CD4-positive, alpha-beta memory T cell (primary cell): ENCODE data around the gene ETV6. TPM values are rescaled to one million over a fixed set of nuclear protein-coding genes. Genes with fewer than 3 reads are reported as not detected.

Source experiments
- CTCF ChIA-PET: fragments of 350-600 bp; sonication (Branson Sonifier 250); formaldehyde crosslinking; loops from one replicate; lab custom pipeline; 2021; ENCODE audit warnings: inconsistent platforms; ENCODE audit not compliant: partially characterized antibody; lab: Charles Lee
- POLR2A ChIA-PET: fragments of 350-600 bp; sonication (Branson Sonifier 250); formaldehyde crosslinking; loops from one replicate; lab custom pipeline; 2021; ENCODE audit not compliant: partially characterized antibody; lab: Charles Lee
- DNase-seq, 5 donors: peaks; one replicate each; pipeline versions ENCODE4 v3.0.0 to v3.0.0-alpha.2; 2020 to 2022; ENCODE audit warnings: mixed read lengths in 1 of 5
- H3K27ac ChIP-seq: one replicate; pipeline ENCODE4 v1.7.0; 2013; ENCODE audit warnings: low read depth, low read length
- H3K27me3 ChIP-seq: 2 replicates; pipeline ENCODE4 v1.7.0; 2013; ENCODE audit warnings: mild to moderate bottlenecking, low read length, moderate library complexity; ENCODE audit not compliant: insufficient read depth
- H3K36me3 ChIP-seq: 2 replicates; pipeline ENCODE4 v1.7.0; 2013; ENCODE audit warnings: mild to moderate bottlenecking, low read length, moderate library complexity; ENCODE audit not compliant: insufficient read depth
- H3K4me1 ChIP-seq: 2 replicates; pipeline ENCODE4 v1.7.0; 2013; ENCODE audit warnings: mild to moderate bottlenecking, low read length, moderate library complexity; ENCODE audit not compliant: insufficient read depth
- H3K4me3 ChIP-seq, 2 donors: one replicate each; pipeline ENCODE4 v1.7.0; 2013; ENCODE audit warnings: low read length in 2 of 2, mild to moderate bottlenecking in 1 of 2
- H3K9me3 ChIP-seq, 2 donors: one replicate each; pipeline ENCODE4 v1.7.0; 2013; ENCODE audit warnings: low read length in 2 of 2, control low read depth in 1 of 2; ENCODE audit not compliant: control insufficient read depth in 1 of 2
- H3K27ac Mint-ChIP-seq, 7 donors: one replicate each; pipeline ENCODE4 v1.8.0; 2020 to 2021; ENCODE audit warnings: mixed read lengths in 7 of 7, mild to moderate bottlenecking in 6 of 7, inconsistent platforms in 3 of 7, moderate library complexity in 3 of 7
- H3K27me3 Mint-ChIP-seq, 2 donors: one replicate each; pipeline ENCODE4 v1.8.0; 2020 to 2021; ENCODE audit warnings: mixed read lengths in 2 of 2
- H3K36me3 Mint-ChIP-seq, 2 donors: one replicate each; pipeline ENCODE4 v1.8.0; 2020 to 2021; ENCODE audit warnings: mixed read lengths in 2 of 2, inconsistent platforms in 1 of 2, mild to moderate bottlenecking in 1 of 2
- H3K4me1 Mint-ChIP-seq, 4 donors: one replicate each; pipeline ENCODE4 v1.8.0; 2020 to 2021; ENCODE audit warnings: mixed read lengths in 4 of 4, mild to moderate bottlenecking in 1 of 4
- H3K4me3 Mint-ChIP-seq, 8 donors: one replicate each; pipeline ENCODE4 v1.8.0; 2020 to 2021; ENCODE audit warnings: mixed read lengths in 8 of 8, mild to moderate bottlenecking in 7 of 8, moderate library complexity in 6 of 8, inconsistent platforms in 3 of 8
- H3K9me3 Mint-ChIP-seq, 8 donors: one replicate each; pipeline ENCODE4 v1.8.0; 2020 to 2021; ENCODE audit warnings: mixed read lengths in 8 of 8, mild to moderate bottlenecking in 5 of 8, inconsistent platforms in 3 of 8, moderate library complexity in 1 of 8
- intact Hi-C: fragments of 100-400 bp; cut with micrococcal nuclease; formaldehyde crosslinking; loops from one replicate; pipeline ENCODE4 v1.15.1; 2023
- polyA plus RNA-seq, 2 donors: library from polyadenylated mRNA; unstranded; fragments of 300-500 nt; fragmentation: Illumina TruSeq; gene quantifications; one replicate each; pipeline ENCODE4 v1.2.3, GENCODE V29; 2021
- total RNA-seq, 2 experiments: library from RNA; stranded (reverse); gene quantifications; one replicate each; pipeline ENCODE4 v1.2.3, GENCODE V29; 2021

The ETV6 gene
- total and polyA plus RNA-seq, 4 experiments from 2014 or later = 3.3 to 43.9 (median 25.7) TPM

GRCh38 chr12:11651785-11652184 is 2.3 kb downstream of the ETV6 start:
- peaks cover 58% of the 10 kb centered on the region for H3K4me1 ChIP-seq
- peak overlapping the region; percentile 95 to 99 (median 96) for H3K4me3 Mint-ChIP-seq
- H3K27me3 ChIP-seq = no peaks in the 10 kb centered on the region
- no peaks in the 10 kb centered on the region for H3K36me3 ChIP-seq
- POLR2A ChIA-PET = interaction anchor here (1.0 to 2.5 kb wide), 2 partner anchors 12 to 358 kb away, joined by 3 to 12 read pairs; no protein-coding TSS in a partner anchor
- peaks cover 0 to 3% (median 0%) of the 10 kb centered on the region in 8 donors for H3K9me3 Mint-ChIP-seq
- H3K4me1 Mint-ChIP-seq = peaks cover 36 to 74% (median 46%) of the 10 kb centered on the region in 4 donors
- H3K4me3 ChIP-seq = peak overlapping the region; percentile 27 to 86
- intact Hi-C loops = loop anchor here (2.0 to 5.0 kb wide), 5 partner anchors 69 to 706 kb away; partner anchors contain the start of gene BORCS5
- peak overlapping the region; percentile 79 for H3K27ac ChIP-seq
- CTCF ChIA-PET = no interaction called here
- no peak for DNase-seq
- H3K36me3 Mint-ChIP-seq = peaks cover 0 to 21% of the 10 kb centered on the region in 2 donors
- no peaks in the 10 kb centered on the region for H3K27me3 Mint-ChIP-seq
- peak overlapping the region; percentile 85 to 98 (median 96) for H3K27ac Mint-ChIP-seq
- no peaks in the 10 kb centered on the region for H3K9me3 ChIP-seq

DNA sequence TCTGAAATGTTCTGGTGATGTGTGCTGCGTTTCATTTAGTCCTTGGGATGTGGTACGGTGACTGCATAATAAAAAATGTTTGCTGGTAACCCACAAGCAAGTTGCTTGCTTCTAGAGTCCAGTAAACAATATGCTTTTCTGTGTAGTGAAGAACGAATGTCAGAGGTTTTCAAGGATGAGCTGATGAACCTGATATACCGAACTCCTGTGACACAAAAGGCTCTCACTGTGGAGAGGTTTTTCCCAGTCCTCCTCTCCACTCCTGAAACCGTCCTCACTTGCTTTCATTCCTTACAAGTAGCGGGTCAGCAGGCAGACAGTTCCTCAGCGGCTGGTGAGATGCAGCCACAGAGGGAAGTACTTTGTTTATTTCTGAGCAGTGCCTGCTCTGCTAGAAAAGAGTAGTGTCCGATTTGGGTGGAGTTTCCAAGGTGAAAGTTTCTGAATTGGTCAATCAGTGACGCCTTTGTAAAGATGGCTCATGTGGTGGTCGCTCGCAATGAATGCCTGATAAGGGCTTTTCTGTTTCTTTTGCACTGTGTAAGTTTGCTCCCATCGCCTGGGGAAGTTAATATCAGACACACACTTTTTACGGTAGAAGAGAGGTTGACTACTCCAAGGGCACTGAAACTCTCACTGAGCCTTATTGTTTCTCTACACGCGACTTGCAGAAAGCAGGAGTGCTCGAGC is 3.0 kb downstream of the ETV6 start:
- no peak for DNase-seq
- peak overlapping the region; percentile 95 to 99 (median 96) for H3K4me3 Mint-ChIP-seq
- no peaks in the 10 kb centered on the region for H3K36me3 ChIP-seq
- H3K27me3 Mint-ChIP-seq = no peaks in the 10 kb centered on the region
- peak overlapping the region; percentile 15 to 86 for H3K4me3 ChIP-seq
- CTCF ChIA-PET = no interaction called here
- peaks cover 43 to 81% (median 52%) of the 10 kb centered on the region in 4 donors for H3K4me1 Mint-ChIP-seq
- peak overlapping the region; percentile 79 for H3K27ac ChIP-seq
- H3K9me3 ChIP-seq = no peaks in the 10 kb centered on the region
- peaks cover 0 to 3% (median 0%) of the 10 kb centered on the region in 8 donors for H3K9me3 Mint-ChIP-seq
- H3K27me3 ChIP-seq = no peaks in the 10 kb centered on the region
- H3K27ac Mint-ChIP-seq = peak overlapping the region; percentile 85 to 98 (median 95)
- POLR2A ChIA-PET = interaction anchor here (1.0 to 2.5 kb wide), 2 partner anchors 11 to 357 kb away, joined by 3 to 12 read pairs; no protein-coding TSS in a partner anchor
- intact Hi-C loops = loop anchor here (5.0 kb wide), 4 partner anchors 70 to 705 kb away; partner anchors contain the start of gene BORCS5
- peaks cover 66% of the 10 kb centered on the region for H3K4me1 ChIP-seq
- peaks cover 0 to 21% of the 10 kb centered on the region in 2 donors for H3K36me3 Mint-ChIP-seq

GRCh38 chr12:11653215-11653753 is 3.8 kb downstream of the ETV6 start:
- POLR2A ChIA-PET = interaction anchor here (2.5 kb wide), 1 partner anchor 356 kb away, joined by 12 read pairs; no protein-coding TSS in a partner anchor
- peaks cover 73% of the 10 kb centered on the region for H3K4me1 ChIP-seq
- Mint-ChIP-seq H3K36me3 (peaks cover 0 to 21% of the 10 kb centered on the region in 2 donors), H3K27ac (peak overlapping the region; percentile 85 to 98 (median 95)), H3K9me3 (peaks cover 0 to 3% (median 0%) of the 10 kb centered on the region in 8 donors), H3K4me1 (peaks cover 49 to 89% (median 58%) of the 10 kb centered on the region in 4 donors), H3K4me3 (peak overlapping the region; percentile 95 to 99 (median 96)), H3K27me3 (no peaks in the 10 kb centered on the region)
- peak overlapping the region; percentile 79 for H3K27ac ChIP-seq
- intact Hi-C loops = loop anchor here (5.0 kb wide), 4 partner anchors 71 to 704 kb away; partner anchors contain the start of gene BORCS5
- no peaks in the 10 kb centered on the region for H3K36me3 ChIP-seq
- no peaks in the 10 kb centered on the region for H3K27me3 ChIP-seq
- no peaks in the 10 kb centered on the region for H3K9me3 ChIP-seq
- peak overlapping the region in 1 of 2 donors; percentile 86 for H3K4me3 ChIP-seq
- peak in 1 of 5 donors; percentile 53 for DNase-seq
- CTCF ChIA-PET = no interaction called here

GRCh38 chr12:11654338-11654737 is 4.9 kb downstream of the ETV6 start:
- H3K9me3 ChIP-seq = no peaks in the 10 kb centered on the region
- H3K4me1 ChIP-seq = peaks cover 80% of the 10 kb centered on the region
- intact Hi-C loops = loop anchor here (5.0 kb wide), 4 partner anchors 72 to 703 kb away; partner anchors contain the start of gene BORCS5
- no peak overlapping the region for H3K27ac ChIP-seq
- H3K36me3 ChIP-seq = no peaks in the 10 kb centered on the region
- H3K4me3 ChIP-seq = no peak overlapping the region
- Mint-ChIP-seq H3K9me3 (peaks cover 0 to 3% (median 0%) of the 10 kb centered on the region in 8 donors), H3K27ac (peak overlapping the region in 5 of 7 donors; percentile 27 to 85 (median 72)), H3K27me3 (no peaks in the 10 kb centered on the region), H3K36me3 (peaks cover 0 to 17% of the 10 kb centered on the region in 2 donors), H3K4me1 (peaks cover 54 to 94% (median 68%) of the 10 kb centered on the region in 4 donors), H3K4me3 (peak overlapping the region in 3 of 8 donors; percentile 9 to 50 (median 49))
- ChIA-PET POLR2A (interaction anchor here (1.4 to 2.5 kb wide), 2 partner anchors 72 to 355 kb away, joined by 3 to 12 read pairs; no protein-coding TSS in a partner anchor), CTCF (interaction anchor here (1.5 kb wide), 2 partner anchors 158 to 379 kb away, joined by 3 read pairs; no protein-coding TSS in a partner anchor)
- no peak for DNase-seq
- H3K27me3 ChIP-seq = no peaks in the 10 kb centered on the region

GRCh38 chr12:11654802-11655201 is 5.3 kb downstream of the ETV6 start:
- peaks cover 0 to 3% (median 0%) of the 10 kb centered on the region in 8 donors for H3K9me3 Mint-ChIP-seq
- POLR2A ChIA-PET = interaction anchor here (1.4 kb wide), 1 partner anchor 72 kb away, joined by 3 read pairs; no protein-coding TSS in a partner anchor
- peaks cover 85% of the 10 kb centered on the region for H3K4me1 ChIP-seq
- no peaks in the 10 kb centered on the region for H3K36me3 ChIP-seq
- H3K4me1 Mint-ChIP-seq = peaks cover 59 to 96% (median 72%) of the 10 kb centered on the region in 4 donors
- peaks cover 3 to 18% of the 10 kb centered on the region in 2 donors for H3K36me3 Mint-ChIP-seq
- H3K9me3 ChIP-seq = no peaks in the 10 kb centered on the region
- CTCF ChIA-PET = interaction anchor here (0.8 to 1.5 kb wide), 3 partner anchors 8 to 378 kb away, joined by 3 read pairs; no protein-coding TSS in a partner anchor
- intact Hi-C loops = loop anchor here (5.0 kb wide), 4 partner anchors 73 to 702 kb away; partner anchors contain the start of gene BORCS5
- H3K27ac Mint-ChIP-seq = peak overlapping the region in 1 of 7 donors; percentile 25
- DNase-seq = no peak
- peak overlapping the region in 1 of 8 donors; percentile 22 for H3K4me3 Mint-ChIP-seq
- H3K27me3 ChIP-seq = no peaks in the 10 kb centered on the region
- H3K27ac ChIP-seq = no peak overlapping the region
- H3K27me3 Mint-ChIP-seq = no peaks in the 10 kb centered on the region
- no peak overlapping the region for H3K4me3 ChIP-seq

- Mint-ChIP-seq H3K36me3 (peaks cover 6 to 12% of the 10 kb centered on the region in 2 donors), H3K4me1 (peaks cover 62 to 92% (median 78%) of the 10 kb centered on the region in 4 donors), H3K9me3 (peaks cover 0 to 3% (median 0%) of the 10 kb centered on the region in 8 donors), H3K27ac (peak overlapping the region in 3 of 7 donors; percentile 16 to 88 (median 50)), H3K27me3 (no peaks in the 10 kb centered on the region), H3K4me3 (no peak overlapping the region)
- CTCF ChIA-PET = no interaction called here
- POLR2A ChIA-PET = no interaction called here
- Histone ChIP-seq H3K36me3 (no peaks in the 10 kb centered on the region), H3K27ac (no peak overlapping the region), H3K9me3 (no peaks in the 10 kb centered on the region), H3K4me1 (peaks cover 87% of the 10 kb centered on the region), H3K4me3 (no peak overlapping the region), H3K27me3 (no peaks in the 10 kb centered on the region)
- no peak for DNase-seq
- intact Hi-C loops = no loop called here
Measured at GRCh38 chr12:11655842-11656241, 6.4 kb downstream of the ETV6 start.
